Neural cell (in vitro differentiated cells): ENCODE data around the gene EVA1B. TPM values are rescaled to one million over a fixed set of nuclear protein-coding genes. Genes with fewer than 3 reads are reported as not detected.

Experiments
- H2AFZ ChIP-seq: fragments of 200-600, 300-800 bp; sonication (generic), shearing (Covaris generic); 2 replicates; pipeline ENCODE4 v1.6.0; 2014; ENCODE audit warnings: low read depth, mild to moderate bottlenecking, antibody characterized with exemption, low read length, moderate library complexity
- H3F3A ChIP-seq: fragments of 200-600 bp; shearing (Covaris generic); 2 replicates; pipeline ENCODE4 v1.6.1; 2016; ENCODE audit warnings: mild to moderate bottlenecking, moderate library complexity, mixed read lengths, antibody characterized with exemption, low read length; ENCODE audit not compliant: insufficient read depth, poor library complexity, severe bottlenecking
- H3K27ac ChIP-seq: fragments of 200-600, 300-800 bp; sonication (generic), shearing (Covaris generic); 2 replicates; pipeline ENCODE4 v1.5.1; 2014; ENCODE audit warnings: mild to moderate bottlenecking, low read length, moderate library complexity
- H3K27me3 ChIP-seq: fragments of 300-800, 200-600 bp; sonication (generic), shearing (Covaris generic); 2 replicates; pipeline ENCODE4 v1.6.0; 2014; ENCODE audit warnings: mild to moderate bottlenecking, low read depth, low read length, moderate library complexity; ENCODE audit not compliant: insufficient read depth
- H3K36me3 ChIP-seq: fragments of 300-800, 200-600 bp; sonication (generic), shearing (Covaris generic); 2 replicates; pipeline ENCODE4 v1.5.1; 2014; ENCODE audit warnings: mild to moderate bottlenecking, antibody characterized with exemption, low read length, moderate library complexity; ENCODE audit not compliant: insufficient read depth
- H3K4me2 ChIP-seq: fragments of 300-800, 200-600 bp; sonication (generic), shearing (Covaris generic); 2 replicates; pipeline ENCODE4 v1.6.0; 2014; ENCODE audit warnings: mild to moderate bottlenecking, low read length
- H3K4me3 ChIP-seq: fragments of 300-800, 200-600 bp; sonication (generic), shearing (Covaris generic); 2 replicates; pipeline ENCODE4 v1.5.1; 2014; ENCODE audit warnings: mild to moderate bottlenecking, low read length, moderate library complexity
- H3K79me2 ChIP-seq: fragments of 200-600 bp; shearing (Covaris generic); replicated peaks from 2 replicates; pipeline ENCODE4 v1.6.0; 2014; ENCODE audit warnings: mild to moderate bottlenecking, low read length, moderate library complexity; ENCODE audit not compliant: insufficient read depth
- H3K9ac ChIP-seq: fragments of 300-800, 200-600 bp; sonication (generic), shearing (Covaris generic); 2 replicates; pipeline ENCODE4 v1.6.1; 2016; ENCODE audit warnings: mild to moderate bottlenecking, low read length, mixed read lengths
- H3K9me2 ChIP-seq: fragments of 200-600 bp; shearing (Covaris generic); 2 replicates; pipeline ENCODE4 v1.6.1; 2016; ENCODE audit warnings: mild to moderate bottlenecking, low read length, mixed read lengths; ENCODE audit not compliant: insufficient read depth
- H3K9me3 ChIP-seq: fragments of 200-600, 300-800 bp; sonication (generic), shearing (Covaris generic); 2 replicates; pipeline ENCODE4 v1.6.1; 2016; ENCODE audit warnings: mild to moderate bottlenecking, mixed run types, low read length, moderate library complexity, mixed read lengths
- H4K20me1 ChIP-seq: fragments of 200-600 bp; shearing (Covaris generic); 2 replicates; pipeline ENCODE4 v1.6.1; 2016; ENCODE audit warnings: mild to moderate bottlenecking, mixed run types; ENCODE audit not compliant: insufficient read depth
- EP300 ChIP-seq: fragments of 450-650 bp; conservative IDR thresholded peaks from 2 replicates; pipeline ENCODE4 v1.6.1; 2014; ENCODE audit warnings: antibody characterized with exemption, mild to moderate bottlenecking, moderate library complexity; ENCODE audit not compliant: poor library complexity, severe bottlenecking
- MXI1 ChIP-seq: fragments of 450-650 bp; conservative IDR thresholded peaks from 2 replicates; pipeline ENCODE4 v1.6.1; 2014; ENCODE audit warnings: antibody characterized with exemption, mild to moderate bottlenecking; ENCODE audit not compliant: poor library complexity, severe bottlenecking
- POLR2AphosphoS5 ChIP-seq: IDR thresholded peaks from 2 replicates; pipeline ENCODE4 v1.6.1; 2012
- RAD21 ChIP-seq: fragments of 450-650 bp; conservative IDR thresholded peaks from 2 replicates; pipeline ENCODE4 v1.6.1; 2014; ENCODE audit warnings: antibody characterized with exemption, mild to moderate bottlenecking, moderate library complexity
- SMC3 ChIP-seq: fragments of 450-650 bp; conservative IDR thresholded peaks from 2 replicates; pipeline ENCODE4 v1.6.1; 2014; ENCODE audit warnings: antibody characterized with exemption, mild to moderate bottlenecking, moderate library complexity; ENCODE audit not compliant: poor library complexity
- TAF1 ChIP-seq: IDR thresholded peaks from 2 replicates; pipeline ENCODE4 v1.6.1; 2012; ENCODE audit warnings: low read depth
- polyA plus RNA-seq: library from polyadenylated mRNA; depleted of rRNA; stranded (reverse); fragments of >200 nt; gene quantifications from 2 replicates; pipeline ENCODE4 v1.2.3, GENCODE V29; 2014
- TF ChIP-seq, protein P1 (sequence below): IDR thresholded peaks from 2 replicates; pipeline ENCODE4 v1.6.1; 2012; ENCODE audit warnings: borderline replicate concordance

The EVA1B gene
- polyA plus RNA-seq, 1 donor from 2014 or later: 0.25 TPM

DNA sequence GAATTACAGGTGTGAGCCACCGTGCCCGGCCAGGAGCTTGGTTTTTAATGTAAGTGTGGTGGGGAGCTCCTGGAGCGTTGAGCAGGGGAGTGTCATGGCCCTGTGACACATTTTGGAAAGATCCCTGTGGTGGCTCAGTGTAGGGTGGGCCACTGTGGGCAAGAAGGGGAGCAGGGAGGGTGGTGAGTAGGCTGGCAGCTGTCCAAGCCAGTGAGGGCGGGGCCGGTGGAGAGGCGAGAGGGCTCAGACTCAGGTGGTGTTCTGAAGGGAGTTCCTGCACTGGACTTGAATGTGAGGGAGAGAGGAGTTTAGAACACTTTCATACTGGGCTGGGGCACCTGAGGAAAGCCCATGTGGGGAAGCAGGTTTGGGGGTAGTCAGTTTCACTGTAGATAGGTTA is 3.1 kb upstream of the EVA1B start:
- peaks cover 22% of the 10 kb centered on the region for H3K27me3 ChIP-seq
- H3K9ac ChIP-seq: no peak overlapping the region
- no peak overlapping the region for H2AFZ ChIP-seq
- H3K9me3 ChIP-seq: no peaks in the 10 kb centered on the region
- H3K4me2 ChIP-seq: no peak overlapping the region
- H3K27ac ChIP-seq: no peak overlapping the region
- no peak overlapping the region for H3K4me3 ChIP-seq
- H3K36me3 ChIP-seq: no peaks in the 10 kb centered on the region
- TF ChIP-seq POLR2AphosphoS5 (no peak), RAD21 (no peak), TAF1 (no peak), EP300 (no peak), MXI1 (no peak)
- TF ChIP-seq, protein P1, sequence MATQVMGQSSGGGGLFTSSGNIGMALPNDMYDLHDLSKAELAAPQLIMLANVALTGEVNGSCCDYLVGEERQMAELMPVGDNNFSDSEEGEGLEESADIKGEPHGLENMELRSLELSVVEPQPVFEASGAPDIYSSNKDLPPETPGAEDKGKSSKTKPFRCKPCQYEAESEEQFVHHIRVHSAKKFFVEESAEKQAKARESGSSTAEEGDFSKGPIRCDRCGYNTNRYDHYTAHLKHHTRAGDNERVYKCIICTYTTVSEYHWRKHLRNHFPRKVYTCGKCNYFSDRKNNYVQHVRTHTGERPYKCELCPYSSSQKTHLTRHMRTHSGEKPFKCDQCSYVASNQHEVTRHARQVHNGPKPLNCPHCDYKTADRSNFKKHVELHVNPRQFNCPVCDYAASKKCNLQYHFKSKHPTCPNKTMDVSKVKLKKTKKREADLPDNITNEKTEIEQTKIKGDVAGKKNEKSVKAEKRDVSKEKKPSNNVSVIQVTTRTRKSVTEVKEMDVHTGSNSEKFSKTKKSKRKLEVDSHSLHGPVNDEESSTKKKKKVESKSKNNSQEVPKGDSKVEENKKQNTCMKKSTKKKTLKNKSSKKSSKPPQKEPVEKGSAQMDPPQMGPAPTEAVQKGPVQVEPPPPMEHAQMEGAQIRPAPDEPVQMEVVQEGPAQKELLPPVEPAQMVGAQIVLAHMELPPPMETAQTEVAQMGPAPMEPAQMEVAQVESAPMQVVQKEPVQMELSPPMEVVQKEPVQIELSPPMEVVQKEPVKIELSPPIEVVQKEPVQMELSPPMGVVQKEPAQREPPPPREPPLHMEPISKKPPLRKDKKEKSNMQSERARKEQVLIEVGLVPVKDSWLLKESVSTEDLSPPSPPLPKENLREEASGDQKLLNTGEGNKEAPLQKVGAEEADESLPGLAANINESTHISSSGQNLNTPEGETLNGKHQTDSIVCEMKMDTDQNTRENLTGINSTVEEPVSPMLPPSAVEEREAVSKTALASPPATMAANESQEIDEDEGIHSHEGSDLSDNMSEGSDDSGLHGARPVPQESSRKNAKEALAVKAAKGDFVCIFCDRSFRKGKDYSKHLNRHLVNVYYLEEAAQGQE: no peak
- H4K20me1 ChIP-seq: no peaks in the 10 kb centered on the region
- H3F3A ChIP-seq: no peaks in the 10 kb centered on the region
- no peaks in the 10 kb centered on the region for H3K9me2 ChIP-seq
- no peaks in the 10 kb centered on the region for H3K79me2 ChIP-seq

DNA sequence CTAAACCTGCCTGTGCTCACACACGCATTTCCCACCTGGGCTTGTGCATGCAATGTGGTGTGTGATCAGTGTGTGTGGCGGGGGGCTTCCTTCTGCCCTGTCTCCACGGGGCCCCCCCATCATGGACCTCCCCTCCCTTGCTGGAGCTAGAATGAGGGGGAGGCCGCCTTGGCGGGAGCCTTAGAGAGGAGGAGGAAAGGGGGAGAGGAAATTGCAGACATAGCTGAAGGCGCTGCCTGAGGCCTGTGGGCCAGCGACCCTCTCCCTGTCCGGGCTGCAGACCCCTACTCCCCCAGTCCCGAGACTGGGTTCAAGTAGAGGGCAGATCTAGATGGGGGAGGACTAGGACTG is 883 bp upstream of the EVA1B start:
- H3K4me3 ChIP-seq: no peak overlapping the region
- no peak overlapping the region for H2AFZ ChIP-seq
- H3K4me2 ChIP-seq: no peak overlapping the region
- no peak overlapping the region for H3K27ac ChIP-seq
- H3K27me3 ChIP-seq: peaks cover 37% of the 10 kb centered on the region
- H4K20me1 ChIP-seq: no peaks in the 10 kb centered on the region
- H3K36me3 ChIP-seq: no peaks in the 10 kb centered on the region
- H3K9ac ChIP-seq: no peak overlapping the region
- H3F3A ChIP-seq: no peaks in the 10 kb centered on the region
- H3K79me2 ChIP-seq: no peaks in the 10 kb centered on the region
- H3K9me3 ChIP-seq: no peaks in the 10 kb centered on the region
- TF ChIP-seq, protein P1: no peak
- TF ChIP-seq TAF1 (no peak), SMC3 (no peak), RAD21 (no peak)
- no peaks in the 10 kb centered on the region for H3K9me2 ChIP-seq
